NCI-H2171 treated with DMSO at 0.1 percent for 48 hours (cell line): ENCODE measurements around the gene ATP2A2.
A peak's percentile ranks its signal among the peaks of the same experiment; 100 is the strongest.
"Not testable (repeated sequence)": the region's sequence is repeated elsewhere in the genome, so short reads cannot be mapped to it uniquely, and the experiment has no call there.

Experiments
- DNase-seq: peaks from one replicate; lab custom pipeline; 2025; lab: John Stamatoyannopoulos, UW

The ATP2A2 gene

DNA sequence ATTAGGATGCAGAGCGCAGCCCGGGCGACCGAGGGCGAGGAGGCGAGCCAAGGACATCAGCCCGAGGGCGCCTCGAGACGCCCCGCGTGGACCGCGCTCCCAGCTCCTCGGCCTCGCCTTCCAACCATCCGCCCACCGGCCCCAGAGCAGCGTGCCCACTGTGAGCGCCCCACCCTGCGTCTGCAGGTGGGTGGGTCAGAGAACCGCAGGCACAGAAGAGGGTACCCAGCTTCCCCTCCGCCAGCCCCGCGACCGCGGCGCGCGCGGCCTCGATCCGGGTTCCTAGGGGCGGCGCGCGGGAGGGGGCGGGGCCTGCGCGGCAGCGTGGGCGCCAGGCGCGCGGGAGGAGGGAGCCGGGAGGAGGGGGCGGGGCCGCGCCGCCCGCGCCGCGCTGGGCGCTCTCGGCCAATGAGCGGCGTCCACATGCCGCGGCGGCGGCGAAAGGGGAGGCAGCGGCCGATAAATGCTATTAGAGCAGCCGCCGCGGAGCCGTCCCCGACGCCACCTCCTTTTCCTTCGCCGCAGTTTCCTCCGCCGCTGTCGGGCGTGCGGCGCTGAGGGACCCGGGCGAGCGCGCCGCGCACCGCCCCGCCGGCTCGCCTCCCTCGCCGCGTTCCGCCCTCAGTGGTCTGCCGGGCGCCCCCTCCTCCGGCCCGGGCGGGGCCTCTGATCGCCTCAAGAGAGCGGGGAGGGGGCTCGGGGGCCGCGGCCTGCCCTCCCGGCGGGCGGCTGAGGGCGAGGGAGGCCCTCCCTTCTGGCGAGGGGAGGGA lies at the start of gene ATP2A2:
Gene ATP2A2, plus strand, starts transcription at position 469 of the 770 bp plus-strand sequence. CDS start 543 bp downstream, outside the sequence.
- DNase-seq = peak; percentile 92

DNA sequence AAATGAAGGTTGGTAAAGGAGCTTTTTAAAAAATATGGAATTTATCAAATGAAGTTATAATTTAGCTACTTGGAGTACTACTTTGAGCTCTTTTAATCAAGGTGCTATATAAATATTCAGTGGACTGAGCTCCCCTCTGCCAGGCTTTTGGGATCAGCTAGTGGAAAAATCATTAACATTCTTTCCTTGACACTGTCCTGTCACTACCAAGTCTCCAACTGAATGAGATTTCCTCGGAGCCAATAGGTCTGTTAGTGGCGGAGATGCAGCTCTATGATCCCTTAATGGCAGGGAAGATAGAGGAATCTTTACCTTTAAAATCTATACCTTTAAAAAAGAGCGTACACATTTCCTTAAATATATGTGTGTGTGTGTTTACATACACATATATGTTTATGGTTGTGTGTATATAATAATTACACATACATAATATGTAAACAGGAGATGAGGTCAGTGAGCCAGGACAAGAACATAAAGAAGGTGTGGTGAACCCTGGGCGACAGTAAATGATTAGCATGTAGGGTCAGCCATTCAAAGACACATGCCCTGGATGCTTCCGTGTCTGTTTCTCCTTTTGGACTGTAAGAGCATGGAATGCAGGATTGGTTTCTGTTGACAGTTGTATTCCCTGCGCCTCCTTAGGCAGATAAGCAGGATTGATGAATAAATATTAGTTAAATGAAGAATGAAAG lies 47.7 kb upstream of the ATP2A2 start:
- DNase-seq = no peak

DNA sequence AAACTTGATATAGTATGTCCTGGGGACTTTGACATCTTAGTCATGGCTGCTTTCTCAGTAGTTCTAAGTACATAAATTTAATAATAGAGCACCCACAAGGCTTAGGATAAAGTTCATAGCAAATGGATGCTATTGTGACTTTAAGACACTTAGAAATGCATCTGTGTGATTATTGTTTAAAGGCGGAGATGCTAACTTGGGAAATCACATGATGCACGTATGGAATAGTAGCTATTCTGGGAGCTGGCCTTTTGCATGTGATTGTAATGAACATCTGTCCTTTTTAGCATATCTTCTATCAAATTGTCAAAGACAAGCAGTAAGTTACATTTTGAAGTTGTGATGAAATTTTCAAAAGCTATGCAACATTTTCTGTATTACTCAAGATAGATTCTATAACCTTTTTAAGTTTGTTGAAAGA lies 46.7 kb upstream of the ATP2A2 start:
- no peak for DNase-seq

DNA sequence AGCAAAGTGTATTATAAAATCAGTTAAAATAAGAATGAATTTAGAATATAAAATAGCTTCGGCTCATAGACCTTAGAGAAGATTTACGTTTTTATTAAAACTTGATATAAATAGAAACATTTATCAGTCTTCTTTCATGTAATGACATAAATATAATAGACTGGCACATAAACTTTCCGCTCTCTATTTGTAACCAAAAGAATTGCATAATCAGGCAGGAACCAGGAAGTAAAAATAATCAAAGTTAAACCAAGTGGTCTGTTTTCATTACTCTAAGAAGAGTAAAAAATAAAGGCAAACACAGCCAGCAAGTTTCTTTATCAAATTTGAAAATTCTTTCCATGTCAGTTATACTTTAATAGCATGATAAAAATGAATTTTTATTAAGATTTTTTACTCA lies 46.3 kb upstream of the ATP2A2 start:
- DNase-seq = no peak

DNA sequence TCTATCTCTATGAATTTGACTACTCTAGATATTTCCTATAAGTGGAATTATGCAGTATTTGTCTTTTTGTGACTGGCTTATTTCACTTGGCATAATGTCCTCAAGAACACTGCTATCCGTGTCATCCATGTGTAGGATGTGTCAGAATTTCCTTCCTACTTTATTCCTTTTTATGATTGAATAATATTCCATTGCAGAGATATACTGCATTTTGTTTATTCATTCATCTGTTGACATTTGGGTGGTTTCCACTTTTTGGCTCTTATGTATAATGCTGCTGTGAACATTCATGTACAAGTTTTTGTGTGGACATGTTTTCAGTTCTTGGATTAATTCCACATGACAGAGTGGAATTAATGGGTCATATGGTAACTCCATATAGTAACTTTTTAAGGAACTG lies 45.7 kb upstream of the ATP2A2 start:
- no peak for DNase-seq

DNA sequence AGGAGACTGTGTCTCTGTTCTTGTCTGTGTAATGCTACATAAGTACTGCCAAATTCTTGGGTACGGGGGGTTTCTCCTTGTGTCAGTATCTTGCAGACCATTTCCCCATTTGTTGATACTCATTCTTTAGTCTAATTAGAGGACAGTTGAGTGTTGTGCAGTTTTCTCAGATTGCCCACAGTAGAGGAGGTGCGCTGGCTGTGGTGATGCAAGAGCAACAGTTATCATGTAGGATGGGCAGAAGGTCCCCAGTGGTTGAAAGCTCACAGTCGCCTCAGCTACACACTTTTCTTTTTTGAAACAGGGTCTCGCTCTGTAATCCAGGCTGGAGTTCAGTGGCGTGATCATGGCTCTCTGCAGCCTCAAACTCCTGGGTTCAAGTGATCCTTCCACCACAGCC lies 37.8 kb upstream of the ATP2A2 start:
- DNase-seq = no peak

DNA sequence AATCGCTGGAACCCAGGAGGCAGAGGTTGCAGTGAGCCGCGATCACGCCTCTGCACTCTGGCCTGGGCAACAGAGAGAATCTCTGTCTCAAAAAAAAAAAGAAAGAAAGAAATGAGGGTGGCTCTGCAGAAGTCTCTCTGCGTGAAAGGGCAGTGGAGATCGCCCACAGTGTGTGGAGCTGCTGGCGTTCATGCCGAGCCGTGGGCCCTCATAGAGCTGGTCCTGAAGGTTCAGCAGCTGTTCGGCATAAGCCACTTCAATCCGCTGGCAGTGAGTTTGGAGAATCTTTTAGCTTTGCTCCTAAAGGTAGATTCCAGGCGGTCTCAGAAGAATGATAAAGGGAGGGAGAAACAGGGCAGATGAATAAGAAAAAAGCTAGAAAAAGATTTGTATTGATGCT lies 36.7 kb upstream of the ATP2A2 start:
- no peak for DNase-seq

DNA sequence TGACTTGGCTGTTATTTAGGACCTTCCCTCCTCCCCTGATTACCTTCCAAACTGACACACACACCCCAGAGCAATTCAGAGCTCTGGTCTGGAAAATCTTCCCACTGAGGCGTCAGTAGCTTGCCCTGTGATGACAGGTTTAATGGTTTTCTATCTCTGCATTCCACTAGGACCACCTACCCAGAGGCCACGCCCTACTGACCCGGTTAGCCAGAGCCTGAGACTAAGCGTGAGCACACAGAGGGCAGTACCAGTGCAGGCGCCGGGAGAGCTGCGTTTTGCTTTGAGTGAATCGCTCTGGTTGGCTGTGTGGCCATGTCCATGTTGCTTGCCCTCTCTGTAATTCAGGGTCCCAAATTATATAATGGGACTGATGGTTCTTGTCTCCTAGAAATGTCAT lies 36.2 kb upstream of the ATP2A2 start:
- DNase-seq = no peak

DNA sequence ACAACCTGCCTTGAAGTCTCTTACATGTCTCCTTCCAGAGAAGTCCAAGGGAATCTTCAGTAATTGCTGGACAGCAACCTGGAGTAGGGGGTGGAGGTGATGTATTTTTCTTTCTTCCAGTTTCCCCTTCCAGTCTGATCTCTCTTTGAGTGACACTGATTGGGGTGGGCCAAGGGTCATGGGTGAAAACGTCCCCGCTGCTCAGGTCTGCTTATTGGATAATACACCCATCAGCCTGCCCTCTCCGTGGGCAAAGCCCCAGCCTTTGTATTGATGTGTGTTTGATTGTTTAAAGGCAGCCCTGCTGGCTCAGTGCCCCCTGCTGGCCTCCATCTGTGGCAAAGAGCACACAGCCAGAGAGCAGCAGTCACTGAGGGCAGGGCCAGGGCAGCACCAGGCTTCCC lies 35.7 kb upstream of the ATP2A2 start:
- no peak for DNase-seq

DNA sequence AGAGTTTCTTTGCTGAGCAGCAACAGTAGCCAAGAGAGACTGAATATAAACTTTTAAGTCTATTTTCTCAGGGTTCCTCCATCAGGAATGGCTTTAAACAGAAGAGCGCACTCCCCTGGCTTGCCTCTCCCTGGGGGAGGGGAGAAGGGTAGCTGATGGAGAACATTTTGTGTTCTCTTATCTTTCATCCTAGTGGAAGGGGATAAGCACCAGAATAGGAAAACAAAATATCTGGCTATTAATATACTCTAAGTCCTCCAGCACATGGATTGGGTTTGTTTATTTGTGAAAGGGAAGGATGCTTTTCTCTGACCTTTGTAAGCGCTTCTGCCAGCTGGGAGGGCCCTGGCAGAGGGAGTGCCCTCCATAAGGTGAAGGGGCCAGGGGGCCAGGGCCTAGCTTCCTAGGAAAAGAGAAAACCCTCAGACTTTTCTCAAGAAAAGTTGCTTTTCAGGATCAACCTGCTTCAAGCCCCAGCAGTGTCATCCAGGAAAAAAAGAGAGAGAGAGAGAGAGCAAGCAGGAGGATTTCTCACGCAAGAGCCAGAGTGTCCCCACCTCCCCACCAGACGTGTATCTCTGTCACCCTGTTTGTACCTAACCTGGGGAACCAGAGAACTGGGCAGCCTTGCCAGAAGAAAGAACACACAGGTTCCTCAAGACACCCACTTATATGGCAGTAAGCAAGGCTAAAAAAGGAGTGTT lies 34.3 kb upstream of the ATP2A2 start:
- DNase-seq = peak; percentile 41

DNA sequence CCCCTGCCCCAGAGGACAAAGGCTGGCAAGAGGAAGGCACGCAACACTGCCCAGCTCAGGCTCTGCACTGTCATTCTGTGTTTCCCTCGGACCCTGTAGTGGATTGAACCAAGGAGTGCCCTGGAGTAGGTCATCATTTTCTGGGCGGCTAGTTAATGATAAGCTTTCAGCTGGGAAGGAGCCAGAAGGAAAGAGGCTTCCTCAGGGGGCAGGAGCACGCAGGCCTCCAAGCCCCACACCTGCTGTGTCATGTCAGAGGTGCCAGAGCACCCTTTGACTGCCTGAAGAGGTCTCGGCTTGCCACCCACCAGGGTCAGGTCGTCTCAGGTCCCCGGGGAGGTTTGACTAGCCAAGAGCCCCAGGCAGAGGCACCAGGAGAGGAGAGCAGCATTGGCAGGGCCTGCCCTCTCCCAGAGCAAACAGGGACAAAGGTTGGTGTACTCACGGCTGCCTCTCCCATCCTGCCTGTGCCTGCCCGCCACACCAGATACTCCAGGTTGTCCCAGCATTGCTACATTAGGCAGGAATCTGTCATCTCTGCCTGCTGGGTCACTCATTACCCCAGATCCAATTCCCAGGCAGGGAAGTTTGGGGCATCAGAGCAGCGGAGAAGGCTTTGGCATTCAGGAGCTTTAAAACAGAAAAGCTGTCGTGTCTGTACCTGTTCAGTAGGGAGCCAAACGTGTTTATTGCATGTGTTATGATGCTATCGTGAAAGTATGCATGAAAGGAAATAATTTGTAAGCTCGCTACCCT lies 33.5 kb upstream of the ATP2A2 start:
- peak; percentile 69 for DNase-seq

DNA sequence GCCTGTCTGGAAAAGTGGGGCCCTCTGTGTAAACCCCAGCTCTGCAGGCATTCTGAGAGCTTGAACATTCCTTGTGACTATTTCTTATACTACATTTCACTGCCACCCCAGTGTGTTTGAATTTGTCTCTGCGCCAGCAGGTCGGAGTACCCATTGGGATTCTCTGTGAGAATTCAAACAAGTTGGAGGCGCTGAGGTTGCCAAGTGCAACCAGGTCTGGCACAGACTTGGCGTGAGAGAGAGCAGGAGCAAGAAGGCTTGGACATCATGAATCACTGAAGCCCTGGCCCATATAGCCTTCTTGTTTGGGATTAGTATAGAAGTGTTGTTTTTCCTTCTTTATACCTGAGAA lies 33.0 kb upstream of the ATP2A2 start:
- no peak for DNase-seq

DNA sequence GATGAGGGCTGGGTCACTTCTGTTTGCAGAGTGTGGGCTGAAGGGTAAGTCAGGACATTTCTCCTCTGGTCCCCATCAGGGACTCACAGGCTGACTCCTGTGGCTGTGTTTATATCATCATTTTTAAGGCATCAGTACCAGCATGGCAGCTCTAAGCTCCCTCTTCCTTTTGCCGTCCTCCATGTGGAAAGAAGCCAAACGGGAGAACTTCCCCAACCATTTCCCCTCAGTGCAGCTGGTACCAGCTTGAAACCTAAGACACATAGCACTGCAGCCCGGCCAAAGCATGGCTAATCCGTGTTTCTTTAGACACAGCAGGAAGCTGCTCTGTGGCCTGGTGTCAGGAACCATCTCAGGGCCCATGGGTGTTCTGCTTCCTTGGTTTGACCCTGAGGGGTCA lies 31.9 kb upstream of the ATP2A2 start:
- DNase-seq = no peak

DNA sequence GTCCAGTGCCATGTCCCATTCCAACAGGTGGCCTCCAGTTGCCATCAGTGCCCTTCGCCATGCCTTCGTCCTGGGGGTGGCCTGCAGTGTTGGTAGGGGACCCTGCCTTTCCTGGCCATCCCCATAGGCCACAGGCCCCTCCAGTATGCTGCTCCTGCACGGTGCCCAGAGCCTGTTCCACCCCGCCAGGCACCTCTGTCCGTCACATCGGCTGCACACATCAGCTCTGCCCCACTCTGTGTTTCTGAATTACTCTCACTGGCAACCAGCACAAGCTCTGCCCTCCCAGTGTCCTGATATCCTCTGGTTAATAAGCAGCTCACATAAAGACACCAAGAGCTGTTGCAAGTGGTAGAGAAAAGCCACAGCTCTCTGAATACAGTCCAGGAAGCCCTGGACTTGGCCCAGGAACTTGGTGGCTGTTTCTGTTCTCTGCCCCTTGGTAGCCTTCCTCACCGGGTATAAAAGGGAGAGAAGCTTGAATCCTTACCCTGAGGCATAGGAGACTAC lies 31.3 kb upstream of the ATP2A2 start:
- DNase-seq = no peak

DNA sequence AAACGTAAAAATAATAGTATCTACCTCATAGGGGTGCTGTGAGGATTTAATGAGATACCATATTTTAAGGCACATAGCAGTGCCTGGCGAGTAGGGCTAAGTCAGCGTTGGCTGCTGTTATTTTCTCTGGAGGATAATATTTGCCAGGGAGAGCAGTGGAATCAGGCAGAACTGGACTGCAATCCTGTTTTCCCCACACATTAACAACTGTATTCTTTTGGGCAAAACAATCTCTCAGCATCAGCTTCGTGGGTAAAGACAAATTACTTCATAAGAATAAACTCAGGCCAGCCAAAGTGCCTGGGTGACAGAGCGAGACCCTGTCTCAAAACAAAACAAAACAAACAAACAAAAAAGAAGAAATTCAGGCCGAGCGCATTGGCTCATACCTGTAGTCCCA lies 29.7 kb upstream of the ATP2A2 start:
- DNase-seq = no peak

DNA sequence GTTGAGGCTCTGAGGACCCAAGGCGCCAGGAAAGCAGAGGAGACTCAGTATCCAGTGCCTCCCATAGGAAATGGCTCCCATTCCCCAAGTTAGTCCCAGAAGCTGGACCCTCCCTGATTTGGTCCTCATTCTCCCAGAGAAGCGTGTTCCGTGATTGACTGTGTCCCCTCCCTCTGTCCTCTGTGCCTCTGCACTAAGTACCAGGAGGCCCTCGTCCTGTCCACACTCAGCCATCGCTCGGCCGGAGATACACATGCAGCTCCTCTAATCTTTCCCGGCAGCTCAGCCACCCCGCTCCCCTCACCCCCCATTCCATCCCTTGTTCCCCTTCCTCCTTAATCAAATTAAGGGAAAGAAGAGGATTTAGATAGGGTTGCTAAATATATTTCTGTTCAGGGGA lies 28.3 kb upstream of the ATP2A2 start:
- no peak for DNase-seq

DNA sequence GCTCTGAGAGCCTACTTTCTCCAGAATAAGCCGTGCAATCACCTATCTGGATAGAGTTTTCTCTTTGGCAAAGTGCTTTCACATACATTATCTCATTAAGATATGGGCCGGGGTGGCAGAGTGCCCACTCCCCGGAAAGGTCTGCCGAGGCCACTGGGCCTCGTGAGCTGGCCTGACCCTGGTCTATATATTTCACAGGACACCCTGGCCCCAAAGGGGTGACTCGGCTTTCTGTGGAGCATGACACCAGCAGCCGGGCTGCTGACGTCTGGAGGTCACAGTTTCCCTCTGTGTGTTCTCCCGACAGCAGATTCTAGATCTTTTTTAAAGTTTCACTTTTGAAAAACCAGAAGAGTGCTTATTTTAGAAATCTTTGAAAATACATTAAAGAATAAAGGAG lies 27.9 kb upstream of the ATP2A2 start:
- no peak for DNase-seq

DNA sequence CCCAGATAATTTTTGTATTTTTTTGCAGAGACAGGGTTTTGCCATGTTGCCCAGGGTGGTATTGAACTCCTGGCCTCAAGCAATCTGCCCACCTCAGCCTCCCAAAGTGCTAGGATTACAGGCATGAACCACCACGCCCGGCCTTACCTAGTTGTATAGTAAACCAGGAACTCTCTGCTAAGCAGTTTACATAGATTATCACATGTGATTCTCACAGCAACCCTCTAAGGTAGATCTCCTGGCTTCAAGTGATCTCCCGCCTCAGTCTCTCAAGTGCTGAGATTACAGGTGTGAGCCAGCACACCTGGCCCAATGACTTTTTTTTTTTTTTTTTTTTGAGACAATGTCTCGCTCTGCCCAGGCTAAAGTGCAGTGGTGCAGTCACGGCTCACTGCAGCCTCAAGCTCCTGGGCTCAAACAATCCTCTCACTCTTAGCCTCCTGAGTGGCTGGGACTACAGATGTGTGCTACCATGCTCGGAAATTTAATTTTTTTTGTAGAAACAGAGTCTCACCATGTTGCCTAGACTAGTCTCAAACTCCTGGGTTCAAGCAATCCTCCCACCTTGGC lies 26.0 kb upstream of the ATP2A2 start:
- no peak for DNase-seq

DNA sequence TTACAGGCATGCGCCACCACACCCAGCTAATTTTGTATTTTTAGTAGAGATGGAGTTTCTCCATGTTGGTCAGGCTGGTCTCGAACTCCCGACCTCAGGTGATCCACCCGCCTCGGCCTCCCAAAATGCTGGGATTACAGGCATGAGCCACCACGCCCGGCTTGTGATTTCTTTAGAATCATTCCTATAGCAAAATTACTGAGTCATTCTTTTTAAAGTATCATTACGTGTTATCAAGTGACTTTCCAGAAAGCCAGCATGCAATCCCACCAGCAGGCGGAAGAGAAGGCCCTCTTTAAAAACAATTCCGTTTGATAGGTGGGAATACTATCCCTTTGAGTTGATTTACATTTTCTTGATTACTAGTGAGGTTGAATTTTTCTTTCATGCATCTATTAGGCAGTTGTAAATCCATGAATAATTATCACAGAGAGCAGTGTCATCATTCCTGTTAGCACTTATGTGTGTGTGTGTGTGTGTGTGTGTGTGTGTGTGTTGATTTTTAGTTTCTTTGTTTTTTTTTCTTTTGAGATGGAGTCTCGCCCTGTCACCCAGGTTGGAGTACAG lies 25.1 kb upstream of the ATP2A2 start:
- DNase-seq = not testable (repeated sequence)

DNA sequence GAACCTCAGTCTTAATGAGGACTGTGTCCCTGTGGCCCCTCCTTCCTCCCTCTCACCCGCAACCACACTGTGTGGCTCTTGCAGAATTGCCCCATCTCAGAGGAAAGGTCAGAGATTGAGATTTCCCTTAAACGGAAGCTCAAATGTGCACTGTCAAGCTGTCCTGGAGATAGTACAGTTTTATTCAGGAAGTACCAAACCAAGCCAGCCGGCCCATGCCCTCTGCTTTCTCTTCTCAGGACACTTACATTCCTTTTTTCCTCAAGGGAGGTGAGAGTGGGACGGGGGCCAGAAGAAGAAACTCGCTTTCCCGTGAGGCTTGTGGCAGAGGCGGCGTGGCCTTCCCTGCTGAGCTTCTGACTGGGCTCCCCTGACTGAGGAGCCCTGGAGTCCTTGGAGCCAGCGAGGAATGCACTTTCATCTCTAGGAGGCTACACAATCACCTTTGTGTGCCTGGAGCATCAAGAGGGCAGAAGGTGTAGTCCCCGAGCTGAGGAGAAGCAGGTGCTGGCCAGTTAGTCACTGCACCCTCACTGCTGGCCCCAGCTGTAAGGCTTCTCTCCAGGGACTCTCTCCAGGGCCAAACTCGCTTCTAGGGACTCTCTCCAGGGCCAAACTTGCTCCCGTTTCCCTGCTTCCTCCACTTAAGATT lies 24.1 kb upstream of the ATP2A2 start:
- no peak for DNase-seq

DNA sequence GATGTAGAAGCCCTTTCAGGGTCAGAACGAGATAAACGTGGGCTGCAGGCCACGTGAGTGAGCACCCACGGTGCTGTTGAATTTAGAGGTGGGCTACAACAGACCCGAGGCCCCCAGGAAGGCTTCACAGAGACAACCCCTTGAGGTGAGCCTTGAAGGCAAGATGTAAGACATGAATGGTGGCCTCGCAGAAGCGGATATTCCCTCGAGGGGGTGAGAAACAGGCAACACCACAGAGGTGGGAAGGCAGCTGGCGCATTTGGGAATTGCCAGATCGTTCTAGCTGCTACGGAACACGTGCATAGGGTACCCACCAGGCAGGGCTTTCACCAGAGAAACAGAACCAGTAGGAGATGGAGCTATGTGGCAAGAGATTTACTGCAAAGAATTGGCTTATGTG lies 22.6 kb upstream of the ATP2A2 start:
- no peak for DNase-seq
